Esophagus mucosa (tissue), 1 donor: ENCODE data around the gene OXSR1. TPM values are rescaled to one million over a fixed set of nuclear protein-coding genes. Genes with fewer than 3 reads are reported as not detected.
A peak's percentile ranks its signal among the peaks of the same experiment; 100 is the strongest.

ENCODE experiments used
- ATAC-seq: fragments of 200-7000 bp; cut with Tn5 transposase; one replicate; pipeline ENCODE4 v1.9.1; 2020
- total RNA-seq: library from RNA; stranded (reverse); gene quantifications from one replicate; pipeline ENCODE4 v1.2.4, GENCODE V29; 2023
- donor health status: DM: yes; HTN: yes; CAD: no.

The OXSR1 gene
- 39.6 TPM for total RNA-seq

GRCh38 chr3:38164952-38165721 is at the start of gene OXSR1:
OXSR1 (plus strand) TSS chr3:38165537; CDS start chr3:38165877, 340 bp downstream.
- ATAC-seq: peak; percentile 96

- ATAC-seq: no peak
These were observed 49.5 kb upstream of the OXSR1 start for GRCh38 chr3:38115645-38116427.

GRCh38 chr3:38116471-38117162 is 48.7 kb upstream of the OXSR1 start:
- ATAC-seq: peak; percentile 8

GRCh38 chr3:38117163-38117716 is 48.1 kb upstream of the OXSR1 start:
- peak; percentile 52 for ATAC-seq

- ATAC-seq: peak; percentile 82
These were observed 47.5 kb upstream of the OXSR1 start for GRCh38 chr3:38117748-38118420.

- no peak for ATAC-seq
These were observed 46.7 kb upstream of the OXSR1 start for GRCh38 chr3:38118421-38119247.

- ATAC-seq: no peak
These were observed 46.1 kb upstream of the OXSR1 start for GRCh38 chr3:38119248-38119544.

- no peak for ATAC-seq
These were observed 45.3 kb upstream of the OXSR1 start for GRCh38 chr3:38119821-38120692.

- no peak for ATAC-seq
These were observed 44.5 kb upstream of the OXSR1 start for GRCh38 chr3:38120693-38121450.

- no peak for ATAC-seq
These were observed 43.9 kb upstream of the OXSR1 start for GRCh38 chr3:38121451-38121831.

- ATAC-seq: no peak
These were observed 43.4 kb upstream of the OXSR1 start for GRCh38 chr3:38121832-38122461.

GRCh38 chr3:38122712-38123290 is 42.5 kb upstream of the OXSR1 start:
- ATAC-seq: no peak

GRCh38 chr3:38124324-38125122 is 40.8 kb upstream of the OXSR1 start:
- peak; percentile 63 for ATAC-seq

GRCh38 chr3:38125305-38126120 is 39.8 kb upstream of the OXSR1 start:
- ATAC-seq: peak; percentile 18

- ATAC-seq: no peak
These were observed 39.0 kb upstream of the OXSR1 start for GRCh38 chr3:38126121-38126892.

GRCh38 chr3:38127611-38128302 is 37.6 kb upstream of the OXSR1 start:
- ATAC-seq: no peak
